ENCODE data around the gene TAF15.

Gene TAF15

DNA sequence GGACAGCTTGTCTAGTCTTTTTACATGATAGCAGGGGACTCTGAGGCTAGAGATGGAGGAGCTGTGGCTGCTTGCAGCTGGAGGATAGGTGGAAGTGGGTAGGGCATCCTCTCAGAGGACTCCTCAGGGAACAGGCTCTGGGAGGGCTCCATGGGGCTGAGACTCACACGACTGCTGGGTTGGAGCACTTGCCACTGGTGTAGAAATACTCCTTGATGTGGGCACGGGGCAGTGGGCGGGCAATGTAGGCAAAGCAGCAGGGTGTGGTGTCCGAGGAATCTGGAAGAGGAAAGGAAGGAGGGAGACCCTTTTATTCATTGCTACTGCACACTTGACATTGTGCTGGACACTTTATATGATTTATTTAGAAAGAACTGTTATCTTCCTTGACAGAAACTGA is 69.1 kb downstream of the TAF15 start:
- Histone ChIP-seq H3K9ac (ENCODE audit: low read depth, low read length) (no peak overlapping the region), H3K4me3 (ENCODE audit: low read length) (no peak overlapping the region), H3K27me3 (ENCODE audit: control insufficient read depth, insufficient read depth, low read length) (peaks cover 4% of the 10 kb centered on the region), H3K36me3 (ENCODE audit: insufficient read depth, low read length) (no peaks in the 10 kb centered on the region), H3K4me1 (ENCODE audit: control insufficient read depth, insufficient read depth, low read length) (no peaks in the 10 kb centered on the region), H3K9me3 (replicated peaks; ENCODE audit: low read length) (no peaks in the 10 kb centered on the region), H3K4me2 (ENCODE audit: low read length) (no peak overlapping the region)

DNA sequence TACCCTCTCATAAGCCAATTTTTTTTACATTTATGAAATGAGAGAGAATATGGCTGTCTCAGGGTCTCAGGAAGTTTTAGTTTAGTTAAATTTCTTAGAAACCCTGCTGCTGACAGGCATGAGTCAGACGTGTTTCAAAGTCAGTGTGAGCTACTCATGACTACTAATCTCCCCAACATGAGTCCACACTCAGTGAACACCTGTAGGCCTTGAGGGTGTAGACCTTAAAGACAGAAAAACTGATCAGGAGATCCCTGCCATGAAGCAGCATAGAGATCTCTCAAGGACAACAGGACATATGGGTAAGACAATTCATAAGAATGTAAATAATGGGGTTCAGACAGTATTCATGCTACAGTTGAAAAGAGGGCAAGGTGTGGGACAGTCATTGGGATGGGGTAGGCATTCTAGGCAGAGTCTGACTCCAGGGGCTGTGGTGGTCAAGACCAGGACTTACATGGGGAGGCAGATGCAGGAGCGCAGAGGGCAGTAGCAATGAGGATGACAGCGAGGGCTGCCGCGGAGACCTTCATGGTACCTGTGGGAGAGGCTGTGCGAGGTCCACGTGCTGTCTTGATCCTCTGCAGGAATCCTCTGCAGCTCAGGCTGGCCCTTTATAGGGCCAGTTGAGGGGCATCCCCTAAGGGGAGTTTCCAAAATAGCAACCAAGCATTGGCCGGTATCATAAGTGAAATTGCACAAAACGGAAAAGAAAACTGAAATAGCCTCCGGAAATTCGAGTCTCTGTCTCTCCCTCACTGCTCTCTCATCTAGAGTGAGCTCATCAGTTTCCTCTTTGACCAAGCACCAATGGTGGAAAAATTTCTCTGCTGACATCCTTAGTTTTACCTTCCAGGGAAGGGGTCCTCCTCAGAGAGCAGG is 70.7 kb downstream of the TAF15 start, which contains the start of gene CCL5:
CCL5 (minus strand) TSS at position 588 of the 882 bp plus-strand sequence.
- H3K4me2 ChIP-seq (ENCODE audit: low read length), result no peak within 1 kb of the TSS
- H3K4me3 ChIP-seq (ENCODE audit: low read length), result no peak within 1 kb of the TSS
- H3K9ac ChIP-seq (ENCODE audit: low read depth, low read length), result no peak within 1 kb of the TSS
- H3K36me3 ChIP-seq (ENCODE audit: insufficient read depth, low read length), result no peaks in the 10 kb centered on the region
- H3K9me3 ChIP-seq (replicated peaks; ENCODE audit: low read length), result no peaks in the 10 kb centered on the region
- peaks cover 4% of the 10 kb centered on the region for H3K27me3 ChIP-seq (ENCODE audit: control insufficient read depth, insufficient read depth, low read length)
- H3K4me1 ChIP-seq (ENCODE audit: control insufficient read depth, insufficient read depth, low read length), result no peaks in the 10 kb centered on the region

DNA sequence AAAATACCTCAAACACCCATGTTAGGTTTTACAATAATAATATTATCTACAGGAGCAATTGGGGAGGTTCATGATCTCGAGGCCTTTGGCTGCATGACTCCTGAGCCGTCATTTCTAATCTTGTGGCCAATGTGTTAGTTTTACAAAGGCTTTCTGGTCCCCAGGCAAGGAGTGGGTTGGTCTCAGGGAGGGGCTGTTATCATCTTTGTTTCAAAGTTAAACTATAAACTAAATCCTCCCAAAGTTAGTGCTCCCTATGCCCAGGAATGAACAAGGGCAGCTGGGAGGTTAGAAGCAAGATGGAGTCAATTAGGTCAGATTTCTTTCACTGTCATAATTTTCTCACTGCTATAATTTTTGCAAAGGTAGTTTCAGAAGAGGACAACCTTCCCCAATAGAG is 80.0 kb downstream of the TAF15 start:
- H3K4me1 ChIP-seq (ENCODE audit: control insufficient read depth, insufficient read depth, low read length), result no peaks in the 10 kb centered on the region
- H3K27me3 ChIP-seq (ENCODE audit: control insufficient read depth, insufficient read depth, low read length), result no peaks in the 10 kb centered on the region
- H3K9ac ChIP-seq (ENCODE audit: low read depth, low read length), result no peak overlapping the region

DNA sequence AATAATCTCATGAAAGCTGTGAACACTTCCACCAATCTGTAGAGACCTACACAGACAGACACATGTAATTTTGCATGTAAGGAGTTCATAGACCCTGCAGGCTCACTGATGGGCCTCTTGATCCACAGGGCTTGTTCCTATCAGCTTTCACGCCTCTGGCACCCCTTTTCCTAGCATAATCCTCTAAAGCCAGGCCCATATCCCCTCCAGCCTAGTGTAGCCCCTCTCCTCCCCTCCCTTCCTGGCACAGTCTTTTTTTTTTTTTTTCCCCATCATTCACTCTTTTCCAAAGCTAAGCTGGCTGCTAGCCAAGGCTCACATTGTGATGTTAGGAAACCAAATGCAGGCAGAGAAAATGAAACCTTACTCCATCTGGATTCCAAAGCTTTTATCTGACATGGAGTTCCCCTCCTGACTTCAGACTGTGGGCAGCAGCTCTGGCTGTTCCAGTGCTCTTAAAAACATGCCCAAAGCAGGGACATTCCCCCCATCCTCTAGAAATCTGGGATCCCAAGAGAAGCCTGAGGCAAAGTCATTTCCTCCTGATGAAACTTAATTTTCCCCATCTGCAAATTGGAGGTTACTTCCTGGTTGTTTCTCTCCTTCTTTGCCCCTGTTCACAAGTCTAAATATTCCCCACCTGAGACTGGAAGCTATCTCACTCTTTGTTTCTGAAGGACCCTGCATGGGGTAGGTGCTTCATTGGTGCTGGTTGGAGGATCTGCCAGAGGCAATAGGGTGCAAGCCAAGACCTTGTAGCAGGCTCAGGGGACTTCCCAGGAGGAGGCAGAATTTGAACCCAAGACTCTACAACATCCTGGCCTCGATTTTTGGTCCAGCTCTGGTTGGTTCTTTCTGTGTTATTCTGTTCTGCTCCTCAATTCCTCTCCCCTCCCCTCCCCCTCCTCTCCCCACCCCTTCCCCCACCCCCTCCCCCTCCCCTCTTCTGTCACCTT is 80.8 kb downstream of the TAF15 start:
- Histone ChIP-seq H3K9me3 (replicated peaks; ENCODE audit: low read length) (no peaks in the 10 kb centered on the region), H3K9ac (ENCODE audit: low read depth, low read length) (no peak overlapping the region), H3K4me1 (ENCODE audit: control insufficient read depth, insufficient read depth, low read length) (no peaks in the 10 kb centered on the region), H3K4me2 (ENCODE audit: low read length) (no peak overlapping the region), H3K27me3 (ENCODE audit: control insufficient read depth, insufficient read depth, low read length) (no peaks in the 10 kb centered on the region), H3K36me3 (ENCODE audit: insufficient read depth, low read length) (no peaks in the 10 kb centered on the region), H3K4me3 (ENCODE audit: low read length) (no peak overlapping the region)

More for the DNA sequence above, 80.0 kb downstream of the TAF15 start:
- Histone ChIP-seq H3K9me3 (replicated peaks; ENCODE audit: low read length) (no peaks in the 10 kb centered on the region), H3K4me3 (ENCODE audit: low read length) (no peak overlapping the region), H3K4me2 (ENCODE audit: low read length) (no peak overlapping the region), H3K36me3 (ENCODE audit: insufficient read depth, low read length) (no peaks in the 10 kb centered on the region)

DNA sequence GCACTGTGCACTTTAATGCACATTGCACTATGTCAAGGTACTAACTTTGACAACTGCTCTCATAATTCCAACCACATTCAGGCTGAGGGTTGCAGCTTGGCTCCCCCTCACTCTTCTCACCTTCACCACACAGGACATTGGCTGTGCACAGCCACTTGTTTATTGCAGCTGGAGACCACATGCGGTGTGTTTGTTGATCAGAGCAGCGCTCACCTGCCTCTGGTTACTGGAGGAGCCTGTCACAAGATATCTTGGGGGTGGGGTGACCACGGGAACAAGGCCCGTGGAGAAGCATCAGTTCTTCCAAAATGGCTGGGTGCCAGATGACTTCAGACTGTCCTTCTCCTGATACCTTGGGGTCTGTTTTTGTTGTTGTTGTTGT is 81.5 kb downstream of the TAF15 start:
- Histone ChIP-seq H3K27me3 (ENCODE audit: control insufficient read depth, insufficient read depth, low read length) (no peaks in the 10 kb centered on the region), H3K36me3 (ENCODE audit: insufficient read depth, low read length) (no peaks in the 10 kb centered on the region), H3K4me3 (ENCODE audit: low read length) (no peak overlapping the region), H3K9me3 (replicated peaks; ENCODE audit: low read length) (no peaks in the 10 kb centered on the region), H3K9ac (ENCODE audit: low read depth, low read length) (no peak overlapping the region), H3K4me1 (ENCODE audit: control insufficient read depth, insufficient read depth, low read length) (peaks cover 6% of the 10 kb centered on the region), H3K4me2 (ENCODE audit: low read length) (no peak overlapping the region)

DNA sequence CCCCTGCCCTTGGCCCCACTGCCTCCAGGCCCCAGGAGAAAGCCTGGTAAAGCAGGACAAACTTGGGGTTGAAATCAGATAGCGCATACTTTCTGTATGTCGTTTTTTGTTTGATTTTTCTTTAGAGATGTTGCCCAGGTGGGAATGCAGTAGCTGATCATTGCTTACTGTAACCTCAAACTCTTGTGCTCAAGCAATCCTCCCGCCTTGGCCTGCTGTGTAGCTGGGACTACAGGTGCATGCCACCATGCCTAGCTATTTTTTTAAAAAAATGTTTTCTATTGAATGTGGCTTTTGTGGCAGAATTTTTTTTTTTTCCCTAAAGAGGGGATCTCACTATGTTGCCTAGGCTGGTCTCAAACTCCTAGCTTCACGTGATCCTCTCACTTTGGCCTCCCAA is 82.0 kb downstream of the TAF15 start:
- Histone ChIP-seq H3K4me2 (ENCODE audit: low read length) (no peak overlapping the region), H3K9ac (ENCODE audit: low read depth, low read length) (no peak overlapping the region), H3K27me3 (ENCODE audit: control insufficient read depth, insufficient read depth, low read length) (no peaks in the 10 kb centered on the region), H3K36me3 (ENCODE audit: insufficient read depth, low read length) (no peaks in the 10 kb centered on the region), H3K4me3 (ENCODE audit: low read length) (no peak overlapping the region), H3K4me1 (ENCODE audit: control insufficient read depth, insufficient read depth, low read length) (peaks cover 10% of the 10 kb centered on the region), H3K9me3 (replicated peaks; ENCODE audit: low read length) (no peaks in the 10 kb centered on the region)

DNA sequence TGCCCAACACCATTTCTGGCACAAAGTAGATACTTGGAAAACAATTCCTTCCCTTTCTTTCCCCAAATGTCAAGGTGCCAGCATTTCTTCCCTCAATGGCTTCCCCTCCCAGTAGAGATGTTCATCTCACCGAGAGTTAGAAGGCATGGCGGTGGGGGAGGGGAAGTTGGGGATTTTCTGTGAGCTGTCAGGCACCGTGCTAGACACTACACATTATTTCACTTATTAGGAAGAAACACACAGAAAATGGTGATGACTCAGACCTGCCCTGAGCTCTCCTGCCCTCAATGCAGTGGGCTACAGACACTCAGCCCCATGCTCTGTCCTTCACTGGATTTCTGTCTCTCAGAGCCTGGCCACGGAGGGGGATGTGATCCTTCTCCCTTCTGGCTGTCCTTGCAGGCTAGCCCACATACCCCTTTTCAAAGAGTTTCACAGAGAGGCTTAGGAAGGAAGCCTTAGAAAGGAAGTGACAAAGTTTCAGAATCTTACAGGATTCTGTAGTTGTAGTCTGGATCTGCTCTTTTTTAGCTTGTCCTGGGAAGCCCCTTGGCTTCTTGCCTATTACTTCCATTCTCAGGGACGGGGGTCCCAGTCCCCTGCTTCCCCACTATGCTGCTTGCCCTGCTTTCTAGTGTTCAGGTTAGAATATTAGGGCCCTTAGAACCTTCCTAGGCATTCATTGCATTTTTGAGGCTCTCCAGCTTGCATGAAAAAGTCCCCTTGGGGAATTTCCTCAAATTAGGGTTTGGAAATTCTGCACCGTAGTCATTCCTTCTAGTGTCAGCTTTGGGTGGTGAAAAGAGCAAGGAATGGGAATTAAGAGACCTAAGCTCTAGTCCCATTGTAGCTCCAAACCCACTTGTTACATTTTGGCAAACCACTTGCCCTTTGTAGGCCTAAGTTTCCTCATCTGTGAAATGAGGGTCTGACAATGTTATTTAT is 83.1 kb downstream of the TAF15 start:
- Histone ChIP-seq H3K9me3 (replicated peaks; ENCODE audit: low read length) (no peaks in the 10 kb centered on the region), H3K4me2 (ENCODE audit: low read length) (no peak overlapping the region), H3K4me1 (ENCODE audit: control insufficient read depth, insufficient read depth, low read length) (peaks cover 10% of the 10 kb centered on the region)

DNA sequence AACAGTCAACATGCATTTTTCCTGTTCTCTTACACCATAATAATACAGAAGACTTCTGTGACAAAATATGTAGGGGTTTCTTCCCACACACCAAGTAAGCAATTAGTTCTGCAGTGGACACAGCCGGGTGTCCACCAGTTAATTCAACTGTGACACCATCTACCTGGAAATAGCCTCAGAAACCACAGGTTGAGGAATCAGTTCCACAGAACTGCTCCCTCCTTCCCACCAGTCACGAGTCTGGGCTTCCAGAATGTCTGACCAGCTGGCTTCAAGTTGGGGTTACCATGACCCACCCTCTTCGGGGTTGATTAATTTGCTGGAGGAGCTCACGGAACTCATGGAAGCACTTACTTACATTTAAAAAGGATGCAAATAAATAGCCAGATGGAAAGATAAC is 84.5 kb downstream of the TAF15 start:
- no peaks in the 10 kb centered on the region for H3K36me3 ChIP-seq (ENCODE audit: insufficient read depth, low read length)

More for the DNA sequence above, 83.1 kb downstream of the TAF15 start:
- no peaks in the 10 kb centered on the region for H3K27me3 ChIP-seq (ENCODE audit: control insufficient read depth, insufficient read depth, low read length)
- no peaks in the 10 kb centered on the region for H3K36me3 ChIP-seq (ENCODE audit: insufficient read depth, low read length)
- no peak overlapping the region for H3K4me3 ChIP-seq (ENCODE audit: low read length)
- no peak overlapping the region for H3K9ac ChIP-seq (ENCODE audit: low read depth, low read length)

DNA sequence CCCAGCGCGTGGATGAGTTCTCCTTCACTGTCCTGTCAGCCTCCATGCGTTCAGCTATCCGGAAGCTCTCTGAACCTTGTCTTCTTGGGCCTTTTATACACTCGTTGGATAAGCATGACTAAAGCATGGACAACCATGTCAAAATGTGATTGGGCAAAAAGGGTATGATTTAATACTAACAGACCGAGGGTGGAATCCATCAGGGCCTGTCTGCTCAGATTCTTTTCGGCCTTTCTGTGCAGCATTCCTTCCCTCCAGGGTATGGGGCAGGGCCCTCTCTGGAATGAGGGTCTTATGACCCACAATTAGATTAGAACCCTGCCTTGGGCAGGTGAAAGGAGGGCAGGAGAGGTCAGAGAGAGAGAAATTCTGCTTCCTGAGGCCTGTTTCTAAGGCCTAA is 84.9 kb downstream of the TAF15 start:
- no peaks in the 10 kb centered on the region for H3K9me3 ChIP-seq (replicated peaks; ENCODE audit: low read length)
- H3K4me1 ChIP-seq (ENCODE audit: control insufficient read depth, insufficient read depth, low read length), result peaks cover 10% of the 10 kb centered on the region
- H3K27me3 ChIP-seq (ENCODE audit: control insufficient read depth, insufficient read depth, low read length), result no peaks in the 10 kb centered on the region
- H3K4me2 ChIP-seq (ENCODE audit: low read length), result no peak overlapping the region
- H3K36me3 ChIP-seq (ENCODE audit: insufficient read depth, low read length), result no peaks in the 10 kb centered on the region
- H3K9ac ChIP-seq (ENCODE audit: low read depth, low read length), result no peak overlapping the region
- H3K4me3 ChIP-seq (ENCODE audit: low read length), result no peak overlapping the region

More for the DNA sequence above, 84.5 kb downstream of the TAF15 start:
- H3K9ac ChIP-seq (ENCODE audit: low read depth, low read length), result no peak overlapping the region
- H3K27me3 ChIP-seq (ENCODE audit: control insufficient read depth, insufficient read depth, low read length), result no peaks in the 10 kb centered on the region
- H3K9me3 ChIP-seq (replicated peaks; ENCODE audit: low read length), result no peaks in the 10 kb centered on the region
- H3K4me2 ChIP-seq (ENCODE audit: low read length), result no peak overlapping the region
- H3K4me3 ChIP-seq (ENCODE audit: low read length), result no peak overlapping the region
- peaks cover 10% of the 10 kb centered on the region for H3K4me1 ChIP-seq (ENCODE audit: control insufficient read depth, insufficient read depth, low read length)

DNA sequence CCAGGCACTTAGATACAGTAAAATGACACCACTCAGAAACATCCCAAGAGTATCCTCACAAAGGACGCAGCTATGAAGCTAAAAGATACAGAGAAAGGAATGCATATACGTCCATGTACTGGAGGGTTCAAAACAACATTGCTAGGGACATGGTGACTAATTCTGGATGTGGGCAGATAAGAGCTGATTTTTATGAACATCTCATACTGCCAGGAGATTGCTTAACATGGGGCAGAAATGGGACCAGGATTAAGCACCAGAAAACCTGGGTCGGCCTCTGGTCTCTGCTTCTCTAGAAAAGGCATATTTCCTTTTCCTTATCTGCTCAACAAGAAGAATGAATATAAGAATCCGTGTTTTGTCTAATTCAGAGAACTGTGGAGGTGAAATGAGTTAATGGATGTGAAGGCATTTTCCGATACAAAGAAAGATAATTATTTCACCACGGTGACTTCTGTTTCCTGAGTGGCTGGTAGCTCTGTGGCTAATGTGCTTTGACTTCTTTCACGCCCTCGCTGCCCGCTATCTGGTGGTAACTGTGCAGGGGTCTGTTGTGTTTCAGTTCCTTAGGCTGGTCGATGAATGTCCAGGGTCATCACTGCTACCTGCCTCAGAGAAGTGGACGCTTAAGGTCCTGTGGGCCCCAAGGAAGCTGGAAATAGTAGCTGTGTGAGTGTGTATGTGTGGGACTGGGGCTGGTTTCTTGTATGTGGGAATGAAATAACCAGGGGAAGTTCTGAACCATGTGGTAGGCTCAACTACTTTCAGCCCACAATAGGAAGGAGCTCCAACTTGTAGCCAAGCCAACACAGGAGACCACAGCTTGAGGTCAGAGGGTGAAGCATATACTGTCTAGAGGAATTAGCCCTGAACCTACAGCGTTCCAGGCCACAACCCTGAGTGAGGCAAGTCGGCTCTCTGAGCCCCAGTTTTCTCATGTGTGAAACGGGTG is 86.6 kb downstream of the TAF15 start:
- peaks cover 17% of the 10 kb centered on the region for H3K4me1 ChIP-seq (ENCODE audit: control insufficient read depth, insufficient read depth, low read length)
- no peaks in the 10 kb centered on the region for H3K9me3 ChIP-seq (replicated peaks; ENCODE audit: low read length)
- H3K36me3 ChIP-seq (ENCODE audit: insufficient read depth, low read length), result no peaks in the 10 kb centered on the region
- H3K4me2 ChIP-seq (ENCODE audit: low read length), result no peak overlapping the region
- no peak overlapping the region for H3K4me3 ChIP-seq (ENCODE audit: low read length)
- H3K9ac ChIP-seq (ENCODE audit: low read depth, low read length), result no peak overlapping the region
- no peaks in the 10 kb centered on the region for H3K27me3 ChIP-seq (ENCODE audit: control insufficient read depth, insufficient read depth, low read length)

Data from skeletal muscle satellite cell (primary cell).